HepG2 (cell line): ENCODE results near the gene KDM7A. TPM values are rescaled to one million over a fixed set of nuclear protein-coding genes. Genes with fewer than 3 reads are reported as not detected.

Experiments
- ATAC-seq: fragments of 200-7000 bp; cut with Tn5 transposase; 3 replicates; pipeline ENCODE4 v1.9.1; 2020; ENCODE audit warnings: mild to moderate bottlenecking, moderate library complexity
- BruUV-seq: library from RNA; stranded (reverse); fragments of 400-500 nt; replicated peaks from 2 replicates; lab custom pipeline; 2021; lab: Mats Ljungman, UMichigan
- CTCF ChIA-PET: fragments of 300-600 bp; formaldehyde crosslinking; extraction: SDS; loops from one replicate; lab custom pipeline; 2021; ENCODE audit warnings: low total read pairs, inconsistent platforms, low intra/inter-chr PET ratio; lab: Yijun Ruan, JAX
- POLR2A ChIA-PET: fragments of 350-600 bp; sonication (Branson Sonifier 250); formaldehyde crosslinking; loops from one replicate; lab custom pipeline; 2020; ENCODE audit warnings: antibody characterized with exemption, inconsistent platforms; lab: Yijun Ruan, JAX
- DNase-seq: peaks from one replicate; pipeline ENCODE4 v3.0.0-alpha.2; 2015; ENCODE audit warnings: low spot score
- FAIRE-seq: peaks from 3 replicates; lab custom pipeline; 2011; peaks lifted over from hg19 to GRCh38; lab: Jason Lieb, UNC
- H2AFZ ChIP-seq: one replicate; pipeline ENCODE4 v1.6.1; 2011; ENCODE audit warnings: low read length, inconsistent platforms
- H3K27ac ChIP-seq: fragments of 300-600 bp; 3 replicates; pipeline ENCODE4 v1.8.0; 2011; ENCODE audit warnings: mixed run types, mild to moderate bottlenecking, mixed read lengths, low read length, inconsistent platforms; ENCODE audit not compliant: insufficient read depth; ENCODE audit errors: extremely low read length
- H3K27me3 ChIP-seq, 2 experiments: fragments of 200-600 bp in 1 of 2; 2 replicates in 1 of 2; 3 replicates in 1 of 2; pipeline versions ENCODE4 v1.6.0 to v1.8.0; 2011; ENCODE audit warnings: low read length in 2 of 2, mild to moderate bottlenecking in 2 of 2, moderate library complexity in 2 of 2, inconsistent platforms in 1 of 2; ENCODE audit not compliant: insufficient read depth in 2 of 2, control insufficient read depth in 1 of 2
- H3K36me3 ChIP-seq, 2 experiments: fragments of 200-600 bp in 1 of 2; replicated peaks in 1 of 2; 2 replicates in 1 of 2; 3 replicates in 1 of 2; pipeline versions ENCODE4 v1.5.1 to v1.8.0; 2011; ENCODE audit warnings: low read length in 2 of 2, inconsistent platforms in 1 of 2; ENCODE audit not compliant: insufficient read depth in 2 of 2, control insufficient read depth in 1 of 2
- H3K4me1 ChIP-seq: 2 replicates; pipeline ENCODE4 v1.5.1; 2012; ENCODE audit warnings: low read length, inconsistent platforms; ENCODE audit not compliant: insufficient read depth
- H3K4me2 ChIP-seq: 2 replicates; pipeline ENCODE4 v1.6.0; 2011; ENCODE audit warnings: low read depth, low read length, inconsistent platforms
- H3K4me3 ChIP-seq, 3 experiments: fragments of 200-600 bp in 1 of 3; sonication (generic), shearing (Covaris generic) in 1 of 3; replicated peaks in 1 of 3; 2 replicates each; pipeline ENCODE4 v1.5.1; 2011 to 2016; ENCODE audit warnings: low read length in 3 of 3, inconsistent platforms in 2 of 3, low read depth in 2 of 3, mild to moderate bottlenecking in 2 of 3, control low read depth in 1 of 3, mixed read lengths in 1 of 3; ENCODE audit not compliant: insufficient read depth in 1 of 3
- H3K79me2 ChIP-seq: one replicate; pipeline ENCODE4 v1.6.1; 2011; ENCODE audit warnings: low read length, inconsistent platforms; ENCODE audit not compliant: insufficient read depth
- H3K9ac ChIP-seq: 2 replicates; pipeline ENCODE4 v1.6.0; 2011; ENCODE audit warnings: mild to moderate bottlenecking, low read depth, low read length, inconsistent platforms; ENCODE audit not compliant: insufficient read depth
- H3K9me3 ChIP-seq: 2 replicates; pipeline ENCODE4 v1.5.1; 2012; ENCODE audit warnings: mild to moderate bottlenecking, low read length
- H4K20me1 ChIP-seq: 2 replicates; pipeline ENCODE4 v1.6.0; 2011; ENCODE audit warnings: inconsistent platforms, mild to moderate bottlenecking, low read length, moderate library complexity; ENCODE audit not compliant: insufficient read depth
- ZFP1 ChIP-seq: IDR thresholded peaks from 2 replicates; pipeline ENCODE4 v1.6.1; 2016
- WGBS: methylation state at CpG from one replicate; pipeline ENCODE4 v1.1.6; 2017; ENCODE audit warnings: low lambda C conversion rate; 5-methylcytosine and 5-hydroxymethylcytosine counted together
- in situ Hi-C: cut with HindIII; loops from 2 replicates; pipeline ENCODE4 v1.10.0; 2017; ENCODE audit warnings: low pct_unique_long_range_greater_than_20kb; ENCODE audit not compliant: extremely low pct_ligation_motif_present
- intact Hi-C: fragments of 100-400 bp; cut with micrococcal nuclease; formaldehyde crosslinking; loops from one replicate; pipeline ENCODE4 v1.10.0; 2022; ENCODE audit not compliant: unreplicated experiment
- polyA plus RNA-seq, 8 experiments: library from polyadenylated mRNA; depleted of rRNA in 3 of 8; stranded (reverse) in 7 of 8; unstranded in 1 of 8; fragments of >200 nt; fragmentation: Illumina TruSeq in 4 of 8; extraction: Trizol in 4 of 8; gene quantifications; 2 replicates each; pipeline versions ENCODE4 v1.2.1 to v1.2.3, GENCODE V29; 2011 to 2016; ENCODE audit warnings: low read depth in 4 of 8, missing spikeins in 1 of 8, mixed read lengths in 1 of 8; ENCODE audit not compliant: insufficient read depth in 1 of 8
- total RNA-seq, 5 experiments: library from RNA; depleted of rRNA; stranded (reverse); fragments of >200 nt; fragmentation: Illumina TruSeq; extraction: Trizol; gene quantifications; 2 replicates each; pipeline ENCODE4 v1.2.3, GENCODE V29; 2016; ENCODE audit warnings: low read depth in 1 of 5
- TF ChIP-seq, protein P1 (sequence below): fragments of 450-650 bp; IDR thresholded peaks from 2 replicates; pipeline ENCODE4 v1.6.1; 2017; ENCODE audit warnings: mild to moderate bottlenecking

The KDM7A gene
- total and polyA plus RNA-seq, 2 of the 13 experiments (the other 11 are each of a cell fraction or from before 2014, with no cell fraction given): 10.8 to 16.8 TPM

DNA sequence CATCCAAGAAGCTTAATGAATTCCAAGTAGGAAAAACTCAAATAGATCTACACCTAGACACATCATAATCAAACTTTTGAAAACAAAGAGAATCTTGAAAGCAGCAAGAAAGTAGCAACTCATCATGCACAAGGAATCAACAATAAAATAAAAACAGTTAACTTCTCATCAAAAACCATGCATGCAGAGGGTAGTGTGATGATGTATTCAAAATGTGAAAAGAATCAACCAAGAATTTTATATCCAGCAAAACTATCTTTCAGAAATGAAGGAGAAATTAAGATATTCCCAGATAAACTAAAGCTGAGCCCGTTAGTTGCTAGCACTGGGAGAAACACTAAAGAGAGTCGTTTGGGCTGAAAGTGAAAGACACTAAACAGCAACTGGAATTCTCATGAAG, 109.7 kb downstream of the KDM7A start:
- WGBS: 25% methylated on average over 2 of the region's 2 CpGs
- POLR2A ChIA-PET: no interaction called here
- in situ Hi-C loops: no loop called here

More for the DNA sequence above, 109.7 kb downstream of the KDM7A start:
- TF ChIP-seq, protein P1, sequence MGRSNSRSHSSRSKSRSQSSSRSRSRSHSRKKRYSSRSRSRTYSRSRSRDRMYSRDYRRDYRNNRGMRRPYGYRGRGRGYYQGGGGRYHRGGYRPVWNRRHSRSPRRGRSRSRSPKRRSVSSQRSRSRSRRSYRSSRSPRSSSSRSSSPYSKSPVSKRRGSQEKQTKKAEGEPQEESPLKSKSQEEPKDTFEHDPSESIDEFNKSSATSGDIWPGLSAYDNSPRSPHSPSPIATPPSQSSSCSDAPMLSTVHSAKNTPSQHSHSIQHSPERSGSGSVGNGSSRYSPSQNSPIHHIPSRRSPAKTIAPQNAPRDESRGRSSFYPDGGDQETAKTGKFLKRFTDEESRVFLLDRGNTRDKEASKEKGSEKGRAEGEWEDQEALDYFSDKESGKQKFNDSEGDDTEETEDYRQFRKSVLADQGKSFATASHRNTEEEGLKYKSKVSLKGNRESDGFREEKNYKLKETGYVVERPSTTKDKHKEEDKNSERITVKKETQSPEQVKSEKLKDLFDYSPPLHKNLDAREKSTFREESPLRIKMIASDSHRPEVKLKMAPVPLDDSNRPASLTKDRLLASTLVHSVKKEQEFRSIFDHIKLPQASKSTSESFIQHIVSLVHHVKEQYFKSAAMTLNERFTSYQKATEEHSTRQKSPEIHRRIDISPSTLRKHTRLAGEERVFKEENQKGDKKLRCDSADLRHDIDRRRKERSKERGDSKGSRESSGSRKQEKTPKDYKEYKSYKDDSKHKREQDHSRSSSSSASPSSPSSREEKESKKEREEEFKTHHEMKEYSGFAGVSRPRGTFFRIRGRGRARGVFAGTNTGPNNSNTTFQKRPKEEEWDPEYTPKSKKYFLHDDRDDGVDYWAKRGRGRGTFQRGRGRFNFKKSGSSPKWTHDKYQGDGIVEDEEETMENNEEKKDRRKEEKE: no peak
- peak; percentile 90; the same call in 1 of the 2 replicates for TF ChIP-seq ZFP1 (CRISPR knock-in tag)
- Histone ChIP-seq H3K36me3 (no peaks in the 10 kb centered on the region), H4K20me1 (no peaks in the 10 kb centered on the region), H3K9ac (no peak overlapping the region), H3K9me3 (peaks cover 15% of the 10 kb centered on the region), H3K4me3 (no peak overlapping the region), H3K4me1 (peaks cover 28% of the 10 kb centered on the region), H3K27ac (no peak overlapping the region), H3K27me3 (peaks cover 0 to 5% of the 10 kb centered on the region in 2 experiments; a peak in 1 of 5 replicates), H3K4me2 (no peak overlapping the region), H2AFZ (no peak overlapping the region), H3K79me2 (no peaks in the 10 kb centered on the region)
- CTCF ChIA-PET: no interaction called here
- BruUV-seq: no TSS peak
- ATAC-seq: no peak
- no peak for FAIRE-seq
- intact Hi-C loops: no loop called here
- DNase-seq: no peak
